ENCODE measurements around the gene POMZP3.
"Not testable (repeated sequence)": the region's sequence is repeated elsewhere in the genome, so short reads cannot be mapped to it uniquely, and the experiment has no call there.

The POMZP3 gene

DNA sequence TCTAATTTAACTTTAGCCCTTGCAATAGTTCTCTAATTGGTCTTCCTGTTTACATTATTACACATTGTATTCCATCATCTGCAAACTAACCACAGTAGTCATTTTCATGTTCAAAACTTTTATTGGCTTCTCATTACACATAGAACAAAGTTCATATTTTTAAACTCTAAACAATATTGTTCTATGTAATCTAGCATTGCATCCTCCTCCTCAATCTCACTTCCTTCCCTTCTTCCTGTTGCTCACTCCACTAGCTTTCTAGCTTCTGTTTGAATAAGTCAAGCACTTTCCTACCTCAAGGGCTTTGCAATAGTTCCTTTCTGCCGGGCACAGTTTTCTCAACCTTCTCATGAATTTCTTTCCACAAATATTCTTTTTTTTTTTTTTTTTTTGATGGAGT lies 38.5 kb downstream of the POMZP3 start:
- DNase-seq (ENCODE audit: low read depth): not testable (repeated sequence)

DNA sequence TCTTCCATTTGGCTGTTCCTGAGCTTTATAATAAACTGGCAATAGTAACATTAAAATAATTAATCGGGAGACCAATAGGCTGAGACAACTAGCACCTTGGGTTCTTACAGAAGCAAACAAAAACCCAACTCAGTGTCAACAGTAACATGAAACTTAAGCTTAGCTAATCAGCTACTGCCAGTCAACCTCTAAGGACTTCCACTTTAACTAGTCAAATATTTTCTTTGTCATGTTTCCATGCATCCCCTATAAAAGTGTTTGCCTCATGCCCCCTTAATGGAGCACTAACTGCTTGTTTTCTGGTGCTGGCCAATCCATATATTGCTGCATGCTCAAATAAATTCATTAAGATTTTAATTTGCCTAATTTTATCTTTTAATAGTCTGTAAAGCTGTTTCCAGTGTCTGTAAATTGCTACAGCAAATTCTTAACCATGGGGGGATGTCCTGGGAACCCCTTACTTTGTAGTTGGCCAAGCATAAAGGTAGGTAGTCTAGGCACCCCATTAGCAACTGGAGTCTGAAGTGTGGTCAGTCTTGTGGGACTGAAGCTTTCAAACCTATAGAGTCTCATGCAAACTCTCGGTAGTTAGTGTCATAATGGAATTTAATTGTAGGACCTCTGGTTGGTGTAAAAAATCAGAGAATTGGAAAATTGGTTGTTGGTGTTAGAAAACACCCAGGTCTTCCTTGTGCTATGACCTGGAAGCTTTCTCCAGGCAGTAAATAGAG lies 40.3 kb downstream of the POMZP3 start:
- DNase-seq (ENCODE audit: low read depth): not testable (repeated sequence)

DNA sequence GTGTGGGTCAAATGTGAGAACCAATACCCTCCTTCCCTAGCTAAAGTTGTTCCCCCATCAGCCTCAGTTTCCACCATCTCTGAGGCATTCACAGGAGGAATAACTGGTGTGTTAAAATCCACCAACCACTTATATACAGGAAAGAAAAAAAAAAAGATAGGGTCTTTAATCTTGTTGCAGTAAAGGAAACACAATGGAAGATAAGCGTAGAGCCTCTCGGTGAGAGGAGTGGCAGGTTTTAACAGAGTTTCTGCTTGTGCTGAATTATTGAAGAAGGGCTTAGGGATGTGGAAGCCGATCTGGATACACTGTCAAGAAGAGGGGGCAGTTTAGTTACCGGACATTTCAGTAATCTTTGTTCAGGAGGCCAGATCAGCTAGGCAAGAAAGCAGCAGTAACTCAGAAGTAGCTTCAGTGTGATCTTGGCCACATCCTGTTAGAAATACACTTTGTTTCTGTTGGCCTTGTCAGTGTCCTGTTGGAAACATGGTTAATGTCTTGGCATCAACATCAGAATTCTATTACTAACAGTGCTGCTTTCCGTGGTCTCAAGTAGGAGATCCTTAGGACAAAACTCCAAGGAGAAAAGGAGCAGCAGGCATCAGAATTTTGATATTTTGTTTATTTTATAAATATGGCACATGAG lies 43.3 kb downstream of the POMZP3 start:
- peak; percentile 24 for DNase-seq (ENCODE audit: low read depth)

- DNase-seq (ENCODE audit: low read depth): peak; percentile 54
Observed at GRCh38 chr7:76582848-76583631, 44.0 kb downstream of the POMZP3 start.

- not testable (repeated sequence) for DNase-seq (ENCODE audit: low read depth)
Observed at GRCh38 chr7:76575919-76576655, 51.0 kb downstream of the POMZP3 start.

DNA sequence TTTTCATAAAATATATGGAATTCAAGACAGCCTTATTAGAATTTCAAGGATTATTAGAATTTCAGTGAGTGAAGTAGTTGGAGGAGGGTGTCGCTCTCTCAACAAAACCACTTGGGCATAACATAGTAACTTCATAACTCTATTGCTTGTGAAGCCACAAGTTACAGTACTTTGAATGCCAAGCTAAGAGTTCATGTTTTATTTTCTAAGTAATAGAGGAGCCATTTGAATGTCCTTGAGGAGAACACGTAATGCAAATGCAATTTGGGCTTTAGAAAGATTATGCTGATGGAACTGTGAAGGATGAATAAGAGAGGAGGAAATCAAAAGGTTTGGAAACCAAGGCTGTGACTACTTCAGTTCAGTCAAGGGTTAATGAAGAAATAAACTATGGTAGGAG lies 51.6 kb downstream of the POMZP3 start:
- not testable (repeated sequence) for DNase-seq (ENCODE audit: low read depth)

GRCh38 chr7:76572296-76572695 lies 54.8 kb downstream of the POMZP3 start:
- DNase-seq (ENCODE audit: low read depth): not testable (repeated sequence)

- not testable (repeated sequence) for DNase-seq (ENCODE audit: low read depth)
Observed at GRCh38 chr7:76570324-76570775, 56.7 kb downstream of the POMZP3 start.

- not testable (repeated sequence) for DNase-seq (ENCODE audit: low read depth)
Observed at GRCh38 chr7:76568742-76569141, 58.3 kb downstream of the POMZP3 start.

DNA sequence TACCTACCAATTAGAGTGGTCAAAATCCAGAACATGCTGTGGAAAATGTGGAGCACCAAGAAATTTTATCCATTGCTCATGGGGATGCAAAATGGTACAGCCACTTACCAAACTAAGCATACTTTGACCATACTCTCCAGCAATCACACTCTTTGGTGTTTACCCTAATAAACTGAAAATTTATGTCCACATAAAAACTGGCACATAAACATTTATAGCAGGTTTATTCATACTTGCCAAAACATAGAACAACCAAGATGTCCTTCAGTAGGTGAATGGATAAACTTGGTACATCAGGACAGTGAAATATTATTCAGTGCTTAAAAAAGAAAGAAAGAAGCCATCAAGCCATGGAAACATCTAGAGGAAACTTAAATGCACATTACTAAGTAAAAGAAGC lies 59.3 kb downstream of the POMZP3 start:
- not testable (repeated sequence) for DNase-seq (ENCODE audit: low read depth)

- not testable (repeated sequence) for DNase-seq (ENCODE audit: low read depth)
Observed at GRCh38 chr7:76567311-76567710, 59.8 kb downstream of the POMZP3 start.

- not testable (repeated sequence) for DNase-seq (ENCODE audit: low read depth)
Observed at GRCh38 chr7:76565001-76565400, 62.1 kb downstream of the POMZP3 start.

DNA sequence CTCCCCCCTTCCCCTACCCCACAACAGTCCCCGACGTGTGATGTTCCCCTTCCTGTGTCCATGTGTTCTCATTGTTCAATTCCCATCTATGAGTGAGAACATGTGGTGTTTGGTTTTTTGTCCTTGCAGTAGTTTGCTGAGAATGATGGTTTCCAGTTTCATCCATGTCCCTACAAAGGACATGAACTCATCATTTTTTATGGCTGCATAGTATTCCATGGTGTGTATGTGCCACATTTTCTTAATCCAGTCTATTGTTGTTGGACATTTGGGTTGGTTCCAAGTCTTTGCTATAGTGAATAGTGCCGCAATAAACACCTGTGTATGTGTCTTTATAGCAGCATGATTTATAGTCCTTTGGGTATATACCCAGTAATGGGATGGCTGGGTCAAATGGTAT lies 65.7 kb downstream of the POMZP3 start:
- DNase-seq (ENCODE audit: low read depth): not testable (repeated sequence)

- not testable (repeated sequence) for DNase-seq (ENCODE audit: low read depth)
Observed at GRCh38 chr7:76560157-76560556, 66.9 kb downstream of the POMZP3 start.

Data from non-pigmented ciliary epithelial cell (primary cell).